BLaER1 treated with 17β-estradiol and CSF1 and Interleukin-3, amounts not matched to agents 10 nM and 100 nM (cell line): ENCODE data around the gene LAG3.

ENCODE experiments used
- H3K27ac ChIP-seq, 11 experiments: shearing (Covaris generic); formaldehyde crosslinking; 2 replicates each; pipeline ENCODE4 v1.8.1; 2022
- H3K27me3 ChIP-seq, 11 experiments: shearing (Covaris generic); formaldehyde crosslinking; 2 replicates each; pipeline ENCODE4 v1.8.1; 2022
- H3K36me3 ChIP-seq, 11 experiments: shearing (Covaris generic); formaldehyde crosslinking; 2 replicates each; pipeline ENCODE4 v1.8.1; 2022
- H3K4me1 ChIP-seq, 10 experiments: shearing (Covaris generic); formaldehyde crosslinking; 2 replicates each; pipeline ENCODE4 v1.8.1; 2022
- H3K4me2 ChIP-seq, 11 experiments: shearing (Covaris generic); formaldehyde crosslinking; 2 replicates each; pipeline ENCODE4 v1.8.1; 2022
- H3K4me3 ChIP-seq, 10 experiments: shearing (Covaris generic); formaldehyde crosslinking; 2 replicates each; pipeline ENCODE4 v1.8.1; 2022
- H3K9ac ChIP-seq, 11 experiments: shearing (Covaris generic); formaldehyde crosslinking; 2 replicates each; pipeline ENCODE4 v1.8.1; 2022
- H3K9me3 ChIP-seq, 11 experiments: shearing (Covaris generic); formaldehyde crosslinking; replicated peaks in 1 of 11; 2 replicates each; pipeline ENCODE4 v1.8.1; 2022
- H4K20me1 ChIP-seq, 11 experiments: shearing (Covaris generic); formaldehyde crosslinking; 2 replicates each; pipeline ENCODE4 v1.8.1; 2022
- Cebpa-rat ChIP-seq, 11 experiments: shearing (Covaris generic); IDR thresholded peaks; 2 replicates each; pipeline ENCODE4 v1.8.1; 2022

The LAG3 gene

DNA sequence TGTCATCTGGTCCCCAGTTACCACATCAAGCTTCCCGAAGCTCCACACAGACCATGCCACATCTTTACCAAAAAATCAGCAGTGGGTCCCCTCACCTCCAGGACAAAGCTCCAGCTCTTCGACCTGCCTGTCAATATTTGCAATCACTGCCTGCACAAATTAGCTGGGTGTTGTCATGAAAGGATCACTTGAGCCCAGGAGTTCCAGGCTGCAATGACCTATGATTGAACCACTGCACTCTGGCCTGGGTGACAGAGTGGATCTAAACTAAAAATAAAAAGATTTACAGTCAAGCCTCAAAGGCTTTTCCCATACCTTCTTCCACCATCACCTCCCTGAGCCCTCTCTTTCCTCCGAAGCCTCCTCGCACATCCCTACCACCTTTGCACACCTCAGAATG is 24.3 kb downstream of the LAG3 start:
- Histone ChIP-seq H3K9me3 (peaks cover 0 to 4% (median 0%) of the 10 kb centered on the region in 11 experiments; a peak in 1 of 22 replicates), H3K27me3 (peaks cover 43 to 89% (median 81%) of the 10 kb centered on the region in 11 experiments), H3K4me2 (no peak overlapping the region), H3K9ac (no peak overlapping the region), H3K4me3 (no peak overlapping the region), H3K36me3 (peaks cover 0 to 20% (median 0%) of the 10 kb centered on the region in 11 experiments; a peak in 2 of 22 replicates), H4K20me1 (peaks cover 0 to 30% (median 3%) of the 10 kb centered on the region in 11 experiments; a peak in 10 of 22 replicates), H3K4me1 (peaks cover 22 to 27% (median 24%) of the 10 kb centered on the region in 10 experiments), H3K27ac (no peak overlapping the region)
- TF ChIP-seq Cebpa-rat (IDR thresholded peaks at IDR 0.05): no peak

DNA sequence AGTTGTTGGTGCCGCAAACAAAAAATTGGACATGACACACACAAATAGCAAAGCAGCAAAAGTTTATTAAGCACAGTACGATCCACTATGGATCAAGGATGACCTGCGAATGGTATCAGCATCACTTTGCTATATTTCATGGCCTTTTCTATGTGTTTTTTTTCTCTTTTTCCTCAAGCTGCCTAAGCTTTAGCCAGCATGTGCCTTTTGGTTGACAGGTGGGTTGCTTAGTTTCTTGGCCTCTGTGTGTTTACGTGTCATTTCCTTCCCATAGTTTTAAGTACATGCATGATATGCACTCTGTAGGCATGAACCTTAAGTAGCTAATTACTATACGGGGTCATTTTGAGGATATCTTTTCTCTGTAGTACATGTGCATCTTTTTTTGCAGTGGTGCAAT is 26.8 kb downstream of the LAG3 start:
- H3K4me1 ChIP-seq: 0 out of 20 replicates have a peak, but pooled peaks cover 0 to 1% (median 0%) of the 10 kb centered on the region in 10 experiments
- H3K4me2 ChIP-seq: no peak overlapping the region

DNA sequence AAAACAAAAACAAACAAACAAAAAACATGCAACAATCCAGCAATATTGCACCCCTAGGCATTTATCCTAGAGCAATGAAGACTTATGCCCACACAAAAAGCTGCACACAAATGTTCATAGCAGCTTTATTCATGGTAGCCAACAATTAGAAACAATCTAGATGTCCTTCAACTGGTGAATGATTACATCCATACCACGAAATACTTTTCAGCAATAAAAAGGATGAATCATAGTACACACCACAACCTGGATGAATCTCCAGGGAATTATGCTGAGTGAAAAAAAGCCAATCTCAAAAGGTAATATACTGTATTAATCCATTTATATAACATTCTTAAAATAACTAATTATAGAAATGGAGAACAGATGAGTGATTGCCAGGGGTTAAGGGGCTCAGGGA is 34.9 kb downstream of the LAG3 start:
- Histone ChIP-seq H3K27me3 (peaks cover 0 to 13% (median 8%) of the 10 kb centered on the region in 11 experiments; a peak in 8 of 22 replicates), H3K9ac (no peak overlapping the region), H3K27ac (no peak overlapping the region), H3K4me3 (no peak overlapping the region), H3K4me1 (peaks cover 0 to 4% (median 2%) of the 10 kb centered on the region in 10 experiments; a peak in 12 of 20 replicates), H3K36me3 (peaks cover 0 to 9% (median 0%) of the 10 kb centered on the region in 11 experiments; a peak in 3 of 22 replicates), H3K4me2 (no peak overlapping the region), H4K20me1 (no peaks in the 10 kb centered on the region), H3K9me3 (peaks cover 0 to 3% (median 0%) of the 10 kb centered on the region in 11 experiments; a peak in 2 of 22 replicates)
- no peak for TF ChIP-seq Cebpa-rat (IDR thresholded peaks at IDR 0.05)

More for the DNA sequence above, 26.8 kb downstream of the LAG3 start:
- TF ChIP-seq Cebpa-rat (IDR thresholded peaks at IDR 0.05): no peak
- H3K9me3 ChIP-seq: peaks cover 0 to 4% (median 0%) of the 10 kb centered on the region in 11 experiments; a peak in 3 of 22 replicates
- peaks cover 0 to 32% (median 0%) of the 10 kb centered on the region in 11 experiments; a peak in 3 of 22 replicates for H3K36me3 ChIP-seq
- peaks cover 43 to 68% (median 63%) of the 10 kb centered on the region in 11 experiments for H3K27me3 ChIP-seq
- H4K20me1 ChIP-seq: peaks cover 0 to 14% (median 0%) of the 10 kb centered on the region in 11 experiments; a peak in 4 of 22 replicates
- H3K9ac ChIP-seq: no peak overlapping the region
- H3K27ac ChIP-seq: no peak overlapping the region
- no peak overlapping the region for H3K4me3 ChIP-seq

DNA sequence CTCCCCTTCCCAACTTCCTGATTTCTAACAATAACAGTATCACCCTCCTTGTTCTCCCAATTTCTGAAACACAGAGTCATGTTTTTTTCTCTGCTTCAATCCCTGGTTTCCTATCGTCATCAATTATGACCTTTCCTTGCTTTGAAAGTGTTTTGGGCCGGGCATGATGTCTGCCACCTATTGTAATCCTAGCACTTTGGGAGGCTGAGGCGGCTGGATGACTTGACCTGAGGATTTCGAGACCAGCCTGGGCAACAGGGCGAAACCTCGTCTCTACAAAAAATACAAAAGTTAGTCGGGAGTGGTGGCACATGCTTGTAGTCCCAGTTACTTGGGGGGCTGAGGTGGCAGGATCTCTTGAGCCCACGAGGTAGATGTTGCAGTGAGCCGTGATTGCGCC is 36.7 kb downstream of the LAG3 start:
- peaks cover 0 to 24% (median 14%) of the 10 kb centered on the region in 11 experiments; a peak in 17 of 22 replicates for H3K27me3 ChIP-seq
- H3K36me3 ChIP-seq: no peaks in the 10 kb centered on the region
- H3K4me1 ChIP-seq: peaks cover 4 to 17% (median 11%) of the 10 kb centered on the region in 10 experiments; a peak in 15 of 20 replicates
- no peak overlapping the region for H3K4me2 ChIP-seq
- H4K20me1 ChIP-seq: no peaks in the 10 kb centered on the region
- no peak overlapping the region for H3K4me3 ChIP-seq
- H3K27ac ChIP-seq: no peak overlapping the region
- H3K9me3 ChIP-seq: peaks cover 0 to 2% (median 0%) of the 10 kb centered on the region in 11 experiments; a peak in 2 of 22 replicates
- H3K9ac ChIP-seq: no peak overlapping the region
- TF ChIP-seq Cebpa-rat (IDR thresholded peaks at IDR 0.05): no peak

DNA sequence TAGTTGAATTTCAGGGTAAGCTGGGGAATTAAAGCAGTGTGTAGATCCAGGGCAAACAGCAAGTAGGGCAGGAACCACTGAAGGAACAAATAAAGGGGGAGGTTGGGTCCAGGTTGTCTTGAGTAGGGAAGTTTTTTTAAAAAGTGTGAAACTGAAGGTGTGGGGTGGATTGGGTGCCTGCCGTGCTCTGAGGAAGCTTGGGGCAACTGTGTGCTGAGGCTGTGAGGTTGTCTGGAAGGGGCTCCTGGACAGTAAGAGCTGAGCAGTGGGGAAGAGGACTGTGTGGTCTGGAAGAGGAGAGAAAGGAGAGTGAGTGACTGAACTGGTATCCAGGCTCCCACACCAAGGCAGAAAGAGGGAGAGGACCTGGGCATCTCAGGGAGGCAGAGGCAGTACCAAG is 38.4 kb downstream of the LAG3 start:
- H4K20me1 ChIP-seq: no peaks in the 10 kb centered on the region; a peak in 2 of 22 replicates
- no peaks in the 10 kb centered on the region for H3K9me3 ChIP-seq
- H3K9ac ChIP-seq: no peak overlapping the region; a peak in 1 of 22 replicates
- H3K4me1 ChIP-seq: peaks cover 11 to 22% (median 17%) of the 10 kb centered on the region in 10 experiments; a peak in 17 of 20 replicates
- H3K4me2 ChIP-seq: no peak overlapping the region
- H3K4me3 ChIP-seq: no peak overlapping the region
- no peaks in the 10 kb centered on the region for H3K36me3 ChIP-seq
- H3K27ac ChIP-seq: no peak overlapping the region
- peaks cover 0 to 41% (median 31%) of the 10 kb centered on the region in 11 experiments; a peak in 20 of 22 replicates for H3K27me3 ChIP-seq
- TF ChIP-seq Cebpa-rat (IDR thresholded peaks at IDR 0.05): no peak

DNA sequence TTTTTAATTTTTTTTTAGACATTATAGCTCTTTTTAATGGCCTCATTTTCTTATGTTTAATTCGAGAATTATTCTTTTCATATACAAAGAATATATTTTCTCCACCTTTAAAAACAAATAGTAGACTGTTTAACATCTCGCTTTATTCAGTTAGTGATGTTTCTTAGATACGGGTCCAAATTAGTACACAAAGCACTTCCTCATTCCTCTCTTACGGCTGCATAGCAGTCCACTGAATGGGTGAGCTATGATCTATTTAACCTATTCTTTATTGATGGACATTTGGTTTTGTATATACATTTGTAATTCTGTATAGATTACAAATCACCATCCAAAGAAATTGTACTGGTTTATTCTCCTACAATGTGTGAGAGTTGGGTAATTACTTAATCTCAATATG is 41.0 kb downstream of the LAG3 start:
- peaks cover 0 to 49% (median 35%) of the 10 kb centered on the region in 11 experiments; a peak in 20 of 22 replicates for H3K27me3 ChIP-seq
- no peaks in the 10 kb centered on the region for H3K36me3 ChIP-seq
- no peak overlapping the region for H3K9ac ChIP-seq
- no peaks in the 10 kb centered on the region; a peak in 2 of 22 replicates for H4K20me1 ChIP-seq
- no peak overlapping the region for H3K4me3 ChIP-seq
- no peak for TF ChIP-seq Cebpa-rat (IDR thresholded peaks at IDR 0.05)
- H3K4me2 ChIP-seq: peak overlapping the region in 3 of 11 experiments; percentile 59 to 76 (median 60); a peak in 4 of 22 replicates
- H3K27ac ChIP-seq: no peak overlapping the region
- peaks cover 11 to 30% (median 17%) of the 10 kb centered on the region in 10 experiments; a peak in 17 of 20 replicates for H3K4me1 ChIP-seq
- no peaks in the 10 kb centered on the region for H3K9me3 ChIP-seq

DNA sequence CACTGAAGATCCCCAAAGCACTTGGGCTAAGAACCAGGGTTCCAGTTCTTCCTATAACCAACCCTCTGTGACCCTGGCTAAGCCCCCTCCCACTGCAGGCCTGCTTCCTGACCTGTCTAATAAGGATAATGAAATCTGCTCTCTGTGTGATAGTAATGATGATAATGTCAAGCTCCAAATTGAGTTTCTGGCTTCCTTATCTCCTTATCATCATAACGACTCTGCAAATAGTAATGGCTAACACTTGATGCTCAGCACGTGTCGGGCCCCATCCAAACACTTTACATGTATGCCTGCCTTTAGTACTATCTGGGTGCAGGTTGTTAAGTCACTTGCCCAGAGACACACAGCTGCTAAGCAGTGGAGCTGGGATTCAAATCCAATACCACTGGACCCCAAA is 44.3 kb downstream of the LAG3 start:
- H3K9me3 ChIP-seq: no peaks in the 10 kb centered on the region
- peaks cover 13 to 66% (median 56%) of the 10 kb centered on the region in 11 experiments for H3K27me3 ChIP-seq
- no peak for TF ChIP-seq Cebpa-rat (IDR thresholded peaks at IDR 0.05)
- H3K36me3 ChIP-seq: no peaks in the 10 kb centered on the region; a peak in 1 of 22 replicates
- H3K27ac ChIP-seq: no peak overlapping the region
- H3K4me3 ChIP-seq: no peak overlapping the region
- peak overlapping the region in 2 of 11 experiments; percentile 6 to 14; a peak in 1 of 22 replicates for H3K4me2 ChIP-seq
- no peak overlapping the region for H3K9ac ChIP-seq
- H4K20me1 ChIP-seq: peaks cover 0 to 20% (median 0%) of the 10 kb centered on the region in 11 experiments; a peak in 5 of 22 replicates
- H3K4me1 ChIP-seq: peaks cover 17 to 51% (median 33%) of the 10 kb centered on the region in 10 experiments; a peak in 18 of 20 replicates

DNA sequence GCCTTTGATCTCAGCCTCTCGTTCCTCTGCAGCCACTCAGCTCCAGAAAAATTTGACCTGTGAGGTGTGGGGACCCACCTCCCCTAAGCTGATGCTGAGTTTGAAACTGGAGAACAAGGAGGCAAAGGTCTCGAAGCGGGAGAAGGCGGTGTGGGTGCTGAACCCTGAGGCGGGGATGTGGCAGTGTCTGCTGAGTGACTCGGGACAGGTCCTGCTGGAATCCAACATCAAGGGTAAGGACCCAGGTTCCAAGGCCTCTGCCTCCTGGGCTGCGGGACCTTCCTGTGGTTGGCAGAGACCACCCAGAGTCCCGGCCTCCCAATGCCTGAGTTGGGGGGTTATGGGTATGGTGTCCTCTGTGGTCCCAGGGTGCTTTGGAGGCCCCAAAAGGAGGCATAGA is 44.8 kb downstream of the LAG3 start:
- TF ChIP-seq Cebpa-rat (IDR thresholded peaks at IDR 0.05): no peak
- H3K4me3 ChIP-seq: no peak overlapping the region
- H3K36me3 ChIP-seq: no peaks in the 10 kb centered on the region; a peak in 1 of 22 replicates
- H3K27me3 ChIP-seq: peaks cover 18 to 71% (median 61%) of the 10 kb centered on the region in 11 experiments
- no peaks in the 10 kb centered on the region for H3K9me3 ChIP-seq
- H4K20me1 ChIP-seq: peaks cover 0 to 24% (median 0%) of the 10 kb centered on the region in 11 experiments; a peak in 5 of 22 replicates
- peaks cover 22 to 54% (median 35%) of the 10 kb centered on the region in 10 experiments; a peak in 18 of 20 replicates for H3K4me1 ChIP-seq
- no peak overlapping the region for H3K4me2 ChIP-seq
- H3K9ac ChIP-seq: no peak overlapping the region
- no peak overlapping the region for H3K27ac ChIP-seq

DNA sequence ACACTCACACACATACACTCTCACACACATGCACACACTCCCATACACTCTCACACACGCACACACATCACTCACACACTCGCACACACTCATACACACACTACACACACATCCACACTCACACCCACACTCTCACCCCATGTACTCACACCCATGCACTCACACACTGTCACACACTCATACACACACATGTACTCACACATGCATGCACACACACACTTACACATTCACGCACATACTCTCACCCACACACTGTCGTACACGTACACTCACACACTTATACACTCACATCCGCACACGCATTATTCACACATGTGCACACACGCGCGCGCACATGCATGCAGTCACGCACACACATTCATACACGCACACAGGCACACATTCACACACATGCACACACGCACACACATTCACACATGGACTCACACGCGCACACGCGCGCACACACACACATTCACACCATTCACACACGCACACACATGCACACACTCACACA is 45.4 kb downstream of the LAG3 start:
- no peaks in the 10 kb centered on the region for H3K9me3 ChIP-seq
- no peaks in the 10 kb centered on the region; a peak in 1 of 22 replicates for H3K36me3 ChIP-seq
- H4K20me1 ChIP-seq: peaks cover 0 to 27% (median 0%) of the 10 kb centered on the region in 11 experiments; a peak in 5 of 22 replicates
- no peak overlapping the region for H3K4me2 ChIP-seq
- TF ChIP-seq Cebpa-rat (IDR thresholded peaks at IDR 0.05): no peak
- H3K27me3 ChIP-seq: peaks cover 24 to 77% (median 68%) of the 10 kb centered on the region in 11 experiments
- H3K4me1 ChIP-seq: peaks cover 16 to 52% (median 31%) of the 10 kb centered on the region in 10 experiments; a peak in 18 of 20 replicates
- H3K27ac ChIP-seq: no peak overlapping the region
- H3K9ac ChIP-seq: no peak overlapping the region
- no peak overlapping the region for H3K4me3 ChIP-seq
